Measurements from ENCODE around the gene AEN.

Gene AEN

GRCh38 chr15:88591384-88591783, 29.8 kb upstream of the AEN start:
- DNase-seq (ENCODE audit: low read depth, low spot score): no peak
- H3K4me3 ChIP-seq: no peak overlapping the region
- no peak overlapping the region for H3K9ac ChIP-seq (ENCODE audit: insufficient read length)
- H3K36me3 ChIP-seq (ENCODE audit: insufficient read depth, low read length): no peaks in the 10 kb centered on the region
- H3K9me3 ChIP-seq (ENCODE audit: low read depth, low read length): no peaks in the 10 kb centered on the region
- no peak overlapping the region for H3K27ac ChIP-seq
- no peak for TF ChIP-seq FOXP2 (optimal IDR thresholded peaks at IDR 0.05; ENCODE audit: control extremely low read depth, extremely low read length, insufficient read depth)

GRCh38 chr15:88603885-88604284, 17.3 kb upstream of the AEN start:
- DNase-seq (ENCODE audit: low read depth, low spot score): no peak
- no peaks in the 10 kb centered on the region for H3K9me3 ChIP-seq (ENCODE audit: low read depth, low read length)
- H3K27ac ChIP-seq: no peak overlapping the region
- no peak for TF ChIP-seq POLR2AphosphoS5 (IDR thresholded peaks at IDR 0.05; ENCODE audit: borderline replicate concordance, low read depth, low read length)
- no peak for TF ChIP-seq FOXP2 (optimal IDR thresholded peaks at IDR 0.05; ENCODE audit: control extremely low read depth, extremely low read length, insufficient read depth)
- TF ChIP-seq EZH2 (IDR thresholded peaks at IDR 0.05): no peak
- H3K4me3 ChIP-seq: no peak overlapping the region
- H3K9ac ChIP-seq (ENCODE audit: insufficient read length): no peak overlapping the region
- no peaks in the 10 kb centered on the region for H3K36me3 ChIP-seq (ENCODE audit: insufficient read depth, low read length)

GRCh38 chr15:88604381-88605188, 16.6 kb upstream of the AEN start:
- Histone ChIP-seq H3K9me3 (ENCODE audit: low read depth, low read length) (no peaks in the 10 kb centered on the region), H3K4me3 (no peak overlapping the region), H3K36me3 (ENCODE audit: insufficient read depth, low read length) (no peaks in the 10 kb centered on the region), H3K9ac (ENCODE audit: insufficient read length) (no peak overlapping the region), H3K27ac (no peak overlapping the region)
- no peak for DNase-seq (ENCODE audit: low read depth, low spot score)
- no peak for TF ChIP-seq FOXP2 (optimal IDR thresholded peaks at IDR 0.05; ENCODE audit: control extremely low read depth, extremely low read length, insufficient read depth)
- TF ChIP-seq POLR2AphosphoS5 (IDR thresholded peaks at IDR 0.05; ENCODE audit: borderline replicate concordance, low read depth, low read length): no peak
- no peak for TF ChIP-seq EZH2 (IDR thresholded peaks at IDR 0.05)

GRCh38 chr15:88605189-88606069, 15.7 kb upstream of the AEN start:
- Histone ChIP-seq H3K9me3 (ENCODE audit: low read depth, low read length) (no peaks in the 10 kb centered on the region), H3K27ac (no peak overlapping the region), H3K9ac (ENCODE audit: insufficient read length) (no peak overlapping the region), H3K36me3 (ENCODE audit: insufficient read depth, low read length) (no peaks in the 10 kb centered on the region), H3K4me3 (no peak overlapping the region)
- no peak for DNase-seq (ENCODE audit: low read depth, low spot score)
- no peak for TF ChIP-seq POLR2AphosphoS5 (IDR thresholded peaks at IDR 0.05; ENCODE audit: borderline replicate concordance, low read depth, low read length)
- TF ChIP-seq FOXP2 (optimal IDR thresholded peaks at IDR 0.05; ENCODE audit: control extremely low read depth, extremely low read length, insufficient read depth): no peak
- TF ChIP-seq EZH2 (IDR thresholded peaks at IDR 0.05): no peak

- no peak overlapping the region for H3K4me3 ChIP-seq
- no peaks in the 10 kb centered on the region for H3K9me3 ChIP-seq (ENCODE audit: low read depth, low read length)
- no peak for DNase-seq (ENCODE audit: low read depth, low spot score)
- no peaks in the 10 kb centered on the region for H3K36me3 ChIP-seq (ENCODE audit: insufficient read depth, low read length)
- TF ChIP-seq FOXP2 (optimal IDR thresholded peaks at IDR 0.05; ENCODE audit: control extremely low read depth, extremely low read length, insufficient read depth): no peak
- TF ChIP-seq EZH2 (IDR thresholded peaks at IDR 0.05): no peak
- TF ChIP-seq POLR2AphosphoS5 (IDR thresholded peaks at IDR 0.05; ENCODE audit: borderline replicate concordance, low read depth, low read length): no peak
- no peak overlapping the region for H3K9ac ChIP-seq (ENCODE audit: insufficient read length)
- no peak overlapping the region for H3K27ac ChIP-seq
Measured at GRCh38 chr15:88606070-88606794, 14.9 kb upstream of the AEN start.

GRCh38 chr15:88607951-88608350, 13.2 kb upstream of the AEN start:
- Histone ChIP-seq H3K4me3 (no peak overlapping the region), H3K9ac (ENCODE audit: insufficient read length) (no peak overlapping the region), H3K27ac (no peak overlapping the region), H3K36me3 (ENCODE audit: insufficient read depth, low read length) (no peaks in the 10 kb centered on the region), H3K9me3 (ENCODE audit: low read depth, low read length) (no peaks in the 10 kb centered on the region)
- DNase-seq (ENCODE audit: low read depth, low spot score): no peak
- TF ChIP-seq FOXP2 (optimal IDR thresholded peaks at IDR 0.05; ENCODE audit: control extremely low read depth, extremely low read length, insufficient read depth) (no peak), POLR2AphosphoS5 (IDR thresholded peaks at IDR 0.05; ENCODE audit: borderline replicate concordance, low read depth, low read length) (no peak), EZH2 (IDR thresholded peaks at IDR 0.05) (no peak)

GRCh38 chr15:88608607-88609181, 12.4 kb upstream of the AEN start:
- TF ChIP-seq EZH2 (IDR thresholded peaks at IDR 0.05) (no peak), POLR2AphosphoS5 (IDR thresholded peaks at IDR 0.05; ENCODE audit: borderline replicate concordance, low read depth, low read length) (no peak), FOXP2 (optimal IDR thresholded peaks at IDR 0.05; ENCODE audit: control extremely low read depth, extremely low read length, insufficient read depth) (no peak)
- no peak overlapping the region for H3K27ac ChIP-seq
- no peak for DNase-seq (ENCODE audit: low read depth, low spot score)
- no peak overlapping the region for H3K9ac ChIP-seq (ENCODE audit: insufficient read length)
- no peak overlapping the region for H3K4me3 ChIP-seq
- H3K9me3 ChIP-seq (ENCODE audit: low read depth, low read length): no peaks in the 10 kb centered on the region
- H3K36me3 ChIP-seq (ENCODE audit: insufficient read depth, low read length): no peaks in the 10 kb centered on the region
